HCT116 (cell line): ENCODE data around the gene FXYD4. TPM values are rescaled to one million over a fixed set of nuclear protein-coding genes. Genes with fewer than 3 reads are reported as not detected.

Source experiments
- ATAC-seq: fragments of 200-7000 bp; cut with Tn5 transposase; 2 replicates; pipeline ENCODE4 v1.9.1; 2020; ENCODE audit warnings: mild to moderate bottlenecking, moderate library complexity
- BruUV-seq: library from RNA; stranded (reverse); fragments of 400-500 nt; replicated peaks from 2 replicates; lab custom pipeline; 2021; lab: Mats Ljungman, UMichigan
- CTCF ChIA-PET: fragments of 300-600 bp; sonication (Branson Sonifier 250); formaldehyde crosslinking; loops from one replicate; lab custom pipeline; 2021; ENCODE audit warnings: antibody characterized with exemption; lab: Charles Lee
- POLR2A ChIA-PET: fragments of 300-600, 350-600 bp; sonication (Branson Sonifier 250); formaldehyde crosslinking; loops from one replicate; lab custom pipeline; 2021; ENCODE audit warnings: antibody characterized with exemption; lab: Charles Lee
- RAD21 ChIA-PET, 2 experiments: fragments of 300-600 bp; sonication (Branson Sonifier 250); formaldehyde crosslinking; loops; one replicate each; lab custom pipeline; 2023; ENCODE audit warnings: low total read pairs in 2 of 2; ENCODE audit not compliant: uncharacterized antibody in 2 of 2, unreplicated experiment in 2 of 2, low non-redundant PET in 1 of 2; lab: Charles Lee
- DNase-seq: peaks from one replicate; pipeline ENCODE4 v3.0.0-alpha.2; 2010; ENCODE audit warnings: low read depth, low spot score
- H2AFZ ChIP-seq: fragments of 200-600 bp; shearing (Covaris generic), sonication (generic); 2 replicates; pipeline ENCODE4 v1.6.1; 2017; ENCODE audit warnings: low read depth, mixed run types, mixed read lengths, antibody characterized with exemption, low read length; ENCODE audit not compliant: poor library complexity, severe bottlenecking
- H3K27ac ChIP-seq: 2 replicates; pipeline ENCODE4 v1.5.1; 2012; ENCODE audit warnings: low read depth, low read length
- H3K27me3 ChIP-seq: fragments of 200-600 bp; sonication (generic); 2 replicates; pipeline ENCODE4 v1.6.1; 2016; ENCODE audit warnings: mixed run types, low read length, mixed read lengths; ENCODE audit not compliant: insufficient read depth
- H3K36me3 ChIP-seq, 2 experiments: fragments of 200-500 bp in 1 of 2; fragments of 200-600 bp in 1 of 2; sonication (Bioruptor generic) in 1 of 2; sonication (generic) in 1 of 2; 2 replicates each; pipeline versions ENCODE4 v1.5.1 to v1.6.1; 2014 to 2016; ENCODE audit warnings: low read length in 2 of 2, inconsistent platforms in 1 of 2, mixed read lengths in 1 of 2, mixed run types in 1 of 2; ENCODE audit not compliant: insufficient read depth in 2 of 2, control insufficient read depth in 1 of 2
- H3K4me1 ChIP-seq, 2 experiments: fragments of 200-600 bp in 1 of 2; sonication (generic) in 1 of 2; 2 replicates each; pipeline versions ENCODE4 v1.5.1 to v1.6.1; 2012 to 2017; ENCODE audit warnings: low read length in 2 of 2, inconsistent platforms in 1 of 2, mild to moderate bottlenecking in 1 of 2, mixed read lengths in 1 of 2, mixed run types in 1 of 2, moderate library complexity in 1 of 2; ENCODE audit not compliant: insufficient read depth in 2 of 2, control insufficient read depth in 1 of 2
- H3K4me2 ChIP-seq: fragments of 200-600 bp; sonication (generic); 2 replicates; pipeline ENCODE4 v1.6.1; 2017; ENCODE audit warnings: mixed run types, low read length, mixed read lengths
- H3K4me3 ChIP-seq, 2 experiments: fragments of 200-600 bp in 1 of 2; sonication (generic) in 1 of 2; replicated peaks in 1 of 2; 2 replicates each; pipeline ENCODE4 v1.5.1; 2011 to 2016; ENCODE audit warnings: low read length in 2 of 2, control low read depth in 1 of 2, low read depth in 1 of 2, mild to moderate bottlenecking in 1 of 2, mixed read lengths in 1 of 2, mixed run types in 1 of 2
- H3K79me2 ChIP-seq: fragments of 200-600 bp; sonication (generic); 2 replicates; pipeline ENCODE4 v1.6.1; 2017; ENCODE audit warnings: mild to moderate bottlenecking, mixed run types, low read length, moderate library complexity, mixed read lengths; ENCODE audit not compliant: insufficient read depth
- H3K9ac ChIP-seq: fragments of 200-600 bp; sonication (generic); 2 replicates; pipeline ENCODE4 v1.6.1; 2016; ENCODE audit warnings: low read length, mixed read lengths
- H3K9me2 ChIP-seq: fragments of 200-600 bp; sonication (generic), shearing (Covaris generic); 2 replicates; pipeline ENCODE4 v1.6.1; 2017; ENCODE audit warnings: mixed run types, mild to moderate bottlenecking, moderate library complexity; ENCODE audit not compliant: insufficient read depth
- H3K9me3 ChIP-seq, 2 experiments: fragments of 200-500 bp in 1 of 2; fragments of 200-600 bp in 1 of 2; sonication (Bioruptor generic) in 1 of 2; sonication (generic) in 1 of 2; 2 replicates each; pipeline ENCODE4 v1.6.1; 2014 to 2017; ENCODE audit warnings: low read length in 2 of 2, mixed read lengths in 2 of 2, inconsistent platforms in 1 of 2, low read depth in 1 of 2, mild to moderate bottlenecking in 1 of 2, mixed run types in 1 of 2, moderate library complexity in 1 of 2; ENCODE audit not compliant: control insufficient read depth in 1 of 2, insufficient read depth in 1 of 2
- H4K20me1 ChIP-seq: fragments of 200-600 bp; sonication (generic), shearing (Covaris generic); 2 replicates; pipeline ENCODE4 v1.6.1; 2017; ENCODE audit warnings: mixed run types, mild to moderate bottlenecking, moderate library complexity; ENCODE audit not compliant: insufficient read depth
- CBX3 ChIP-seq: IDR thresholded peaks from 2 replicates; pipeline ENCODE4 v1.6.1; 2012; ENCODE audit warnings: low read depth
- CEBPB ChIP-seq: IDR thresholded peaks from 2 replicates; pipeline ENCODE4 v1.6.1; 2012; ENCODE audit warnings: low read depth
- EGR1 ChIP-seq: IDR thresholded peaks from 2 replicates; pipeline ENCODE4 v1.6.1; 2012; ENCODE audit warnings: low read depth
- ELF1 ChIP-seq: IDR thresholded peaks from 2 replicates; pipeline ENCODE4 v1.6.1; 2012; ENCODE audit warnings: low read depth, borderline replicate concordance
- EZH2 ChIP-seq: fragments of 200-600 bp; sonication (generic); IDR thresholded peaks from 2 replicates; pipeline ENCODE4 v1.6.1; 2017; ENCODE audit warnings: antibody characterized with exemption, mixed run types
- EZH2phosphoT487 ChIP-seq: fragments of 200-600 bp; IDR thresholded peaks from 2 replicates; pipeline ENCODE4 v1.6.1; 2018; ENCODE audit warnings: antibody characterized with exemption, borderline replicate concordance
- FOSL1 ChIP-seq: IDR thresholded peaks from 2 replicates; pipeline ENCODE4 v1.6.1; 2012; ENCODE audit warnings: low read depth
- POLR2A ChIP-seq: IDR thresholded peaks from 2 replicates; pipeline ENCODE4 v1.7.0; 2011; ENCODE audit warnings: borderline replicate concordance; ENCODE audit not compliant: insufficient read depth, insufficient read length; ENCODE audit errors: extremely low read depth
- POLR2AphosphoS5 ChIP-seq: IDR thresholded peaks from 2 replicates; pipeline ENCODE4 v1.6.1; 2011; ENCODE audit warnings: mild to moderate bottlenecking, low read depth, low read length, moderate library complexity
- RAD21 ChIP-seq: IDR thresholded peaks from 2 replicates; pipeline ENCODE4 v1.6.1; 2012; ENCODE audit warnings: low read depth, mild to moderate bottlenecking
- SP1 ChIP-seq: IDR thresholded peaks from 2 replicates; pipeline ENCODE4 v1.6.1; 2012; ENCODE audit warnings: low read depth
- SRF ChIP-seq: IDR thresholded peaks from 2 replicates; pipeline ENCODE4 v1.6.1; 2012; ENCODE audit warnings: low read depth
- TCF7L2 ChIP-seq: IDR thresholded peaks from 2 replicates; pipeline ENCODE4 v1.7.0; 2011; ENCODE audit warnings: borderline replicate concordance, inconsistent platforms; ENCODE audit not compliant: insufficient read depth, insufficient read length; ENCODE audit errors: extremely low read depth
- YY1 ChIP-seq: IDR thresholded peaks from 2 replicates; pipeline ENCODE4 v1.6.1; 2011; ENCODE audit warnings: low read length, low read depth, moderate library complexity, mild to moderate bottlenecking; ENCODE audit not compliant: insufficient replicate concordance; ENCODE audit errors: extremely low read depth
- ZFX ChIP-seq: fragments of 450-650 bp; IDR thresholded peaks from 2 replicates; pipeline ENCODE4 v1.6.1; 2017
- ZNF274 ChIP-seq: fragments of 200-500 bp; sonication (Bioruptor generic); IDR thresholded peaks from 2 replicates; pipeline ENCODE4 v1.6.1; 2014; ENCODE audit warnings: mild to moderate bottlenecking, low read depth, low read length, inconsistent platforms
- intact Hi-C: fragments of 100-400 bp; cut with micrococcal nuclease; formaldehyde crosslinking; loops from 2 replicates; pipeline ENCODE4 v1.10.0; 2022
- total RNA-seq: library from RNA; stranded (reverse); gene quantifications from one replicate; pipeline ENCODE4 v1.2.1, GENCODE V29; 2021; ENCODE audit not compliant: unreplicated experiment
- TF ChIP-seq, protein P1 (sequence below): IDR thresholded peaks from 2 replicates; pipeline ENCODE4 v1.6.1; 2012
- TF ChIP-seq, protein P2 (sequence below), 3 experiments: fragments of 200-600 bp in 1 of 3; sonication (generic) in 1 of 3; IDR thresholded peaks in 2 of 3; conservative IDR thresholded peaks in 1 of 3; 2 replicates each; pipeline ENCODE4 v1.5.1; 2012 to 2017; ENCODE audit warnings: low read depth in 2 of 3, low read length in 2 of 3, antibody characterized with exemption in 1 of 3, borderline replicate concordance in 1 of 3, control low read depth in 1 of 3, mild to moderate bottlenecking in 1 of 3, mixed read lengths in 1 of 3, mixed run types in 1 of 3, moderate library complexity in 1 of 3; ENCODE audit not compliant: insufficient read depth in 1 of 3

The FXYD4 gene
- total RNA-seq, 1 experiment from 2014 or later, result 0.71 TPM

DNA sequence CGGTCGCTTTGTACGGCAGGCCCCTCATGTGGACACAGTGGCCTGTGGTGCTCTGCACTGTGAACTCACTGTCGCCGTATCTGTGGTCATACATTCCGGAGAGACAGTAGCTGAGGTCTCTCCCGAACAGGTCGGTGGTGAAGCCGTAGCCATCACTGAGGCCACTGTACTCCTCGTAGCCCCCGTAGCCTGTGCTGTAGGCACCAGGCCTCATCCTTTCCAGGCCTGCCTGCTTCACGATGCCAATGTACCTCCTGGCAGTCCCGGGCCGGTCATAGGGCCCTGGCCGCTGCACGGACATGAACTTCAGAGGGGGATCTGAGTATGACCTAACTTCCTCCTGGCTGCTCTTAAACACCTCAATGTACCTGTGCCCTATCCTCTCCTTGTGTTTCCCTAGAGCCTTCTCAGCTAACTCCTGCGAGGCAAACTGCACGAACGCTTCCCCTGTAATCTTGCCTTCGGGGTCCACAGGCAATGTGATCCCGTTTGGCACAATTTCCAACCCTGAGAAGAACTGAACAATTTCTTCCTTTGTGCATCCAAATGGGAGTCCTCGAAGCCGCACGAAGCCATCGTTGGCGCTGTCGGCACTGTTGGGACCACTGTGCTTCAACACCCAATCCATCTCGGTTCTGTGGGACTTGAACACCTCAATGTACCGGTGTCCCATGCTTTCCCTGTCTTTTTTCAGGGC is 15.7 kb downstream of the FXYD4 start:
- ChIA-PET RAD21 (no interaction called here), POLR2A (interaction anchor here (1.3 kb wide), 2 partner anchors 9 kb away, joined by 4 read pairs; no protein-coding TSS in a partner anchor), CTCF (no interaction called here)
- DNase-seq, result no peak
- H3K27ac ChIP-seq, result no peak overlapping the region
- TF ChIP-seq EGR1 (no peak), ZNF274 (no peak), FOSL1 (no peak), YY1 (no peak), ELF1 (no peak), POLR2A (no peak), RAD21 (no peak), CEBPB (no peak), ZFX (no peak), TCF7L2 (no peak), CBX3 (no peak), SP1 (no peak), SRF (no peak), POLR2AphosphoS5 (no peak), EZH2phosphoT487 (no peak), EZH2 (no peak)
- TF ChIP-seq, protein P1, sequence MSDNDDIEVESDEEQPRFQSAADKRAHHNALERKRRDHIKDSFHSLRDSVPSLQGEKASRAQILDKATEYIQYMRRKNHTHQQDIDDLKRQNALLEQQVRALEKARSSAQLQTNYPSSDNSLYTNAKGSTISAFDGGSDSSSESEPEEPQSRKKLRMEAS, result no peak
- TF ChIP-seq, protein P2, sequence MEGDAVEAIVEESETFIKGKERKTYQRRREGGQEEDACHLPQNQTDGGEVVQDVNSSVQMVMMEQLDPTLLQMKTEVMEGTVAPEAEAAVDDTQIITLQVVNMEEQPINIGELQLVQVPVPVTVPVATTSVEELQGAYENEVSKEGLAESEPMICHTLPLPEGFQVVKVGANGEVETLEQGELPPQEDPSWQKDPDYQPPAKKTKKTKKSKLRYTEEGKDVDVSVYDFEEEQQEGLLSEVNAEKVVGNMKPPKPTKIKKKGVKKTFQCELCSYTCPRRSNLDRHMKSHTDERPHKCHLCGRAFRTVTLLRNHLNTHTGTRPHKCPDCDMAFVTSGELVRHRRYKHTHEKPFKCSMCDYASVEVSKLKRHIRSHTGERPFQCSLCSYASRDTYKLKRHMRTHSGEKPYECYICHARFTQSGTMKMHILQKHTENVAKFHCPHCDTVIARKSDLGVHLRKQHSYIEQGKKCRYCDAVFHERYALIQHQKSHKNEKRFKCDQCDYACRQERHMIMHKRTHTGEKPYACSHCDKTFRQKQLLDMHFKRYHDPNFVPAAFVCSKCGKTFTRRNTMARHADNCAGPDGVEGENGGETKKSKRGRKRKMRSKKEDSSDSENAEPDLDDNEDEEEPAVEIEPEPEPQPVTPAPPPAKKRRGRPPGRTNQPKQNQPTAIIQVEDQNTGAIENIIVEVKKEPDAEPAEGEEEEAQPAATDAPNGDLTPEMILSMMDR (IDR thresholded peaks at IDR 0.05 in 2 of 3, conservative IDR thresholded peaks at IDR 0.05 in 1 of 3; ENCODE audit: borderline replicate concordance in 1 of 3, insufficient read depth in 1 of 3, low read depth in 2 of 3, low read length in 2 of 3), result no peak
- H3K36me3 ChIP-seq, result peaks cover 52 to 61% of the 10 kb centered on the region in 2 experiments
- H3K4me1 ChIP-seq, result no peaks in the 10 kb centered on the region
- H4K20me1 ChIP-seq, result peaks cover 40% of the 10 kb centered on the region; the same call in 1 of the 2 replicates
- H2AFZ ChIP-seq, result no peak overlapping the region
- no peak overlapping the region for H3K9ac ChIP-seq
- no peaks in the 10 kb centered on the region for H3K9me3 ChIP-seq
- H3K4me2 ChIP-seq, result no peak overlapping the region
- peaks cover 61% of the 10 kb centered on the region for H3K79me2 ChIP-seq
- H3K9me2 ChIP-seq, result no peaks in the 10 kb centered on the region
- BruUV-seq, result TSS peak; percentile 9
- no peak overlapping the region for H3K4me3 ChIP-seq
- no peak for ATAC-seq
- H3K27me3 ChIP-seq, result no peaks in the 10 kb centered on the region
- intact Hi-C loops, result no loop called here
